MM.1S (cell line): Measurements from ENCODE around the gene ALDH9A1.

ENCODE experiments used
- CTCF ChIP-seq: fragments of 300-600 bp; sonication (generic); IDR thresholded peaks from 2 replicates; pipeline ENCODE4 v1.5.1; 2016; ENCODE audit warnings: antibody characterized with exemption, low read length, mixed read lengths
- EZH2 ChIP-seq: fragments of 300-600 bp; sonication (generic); optimal IDR thresholded peaks from 2 replicates; pipeline ENCODE3; 2017; ENCODE audit warnings: low read depth, mild to moderate bottlenecking, antibody characterized with exemption, low read length, mixed read lengths
- EZH2phosphoT487 ChIP-seq: fragments of 300-600 bp; sonication (generic); IDR thresholded peaks from 2 replicates; pipeline ENCODE4 v1.6.1; 2018; ENCODE audit warnings: antibody characterized with exemption, low read length

- TF ChIP-seq CTCF: no peak
- no peak for TF ChIP-seq EZH2
- no peak for TF ChIP-seq EZH2phosphoT487
Measured at GRCh38 chr1:165737196-165737595, 38.8 kb upstream of the ALDH9A1 start.
